ENCODE measurements around the gene KLHDC10. TPM values are rescaled to one million over a fixed set of nuclear protein-coding genes. Genes with fewer than 3 reads are reported as not detected.
A peak's percentile ranks its signal among the peaks of the same experiment; 100 is the strongest.

KLHDC10 gene
- total RNA-seq, 1 donor from 2014 or later, result 26.6 TPM

GRCh38 chr7:130037703-130038102 is 32.6 kb upstream of the KLHDC10 start:
- H3K27ac Mint-ChIP-seq, result no peak overlapping the region
- Histone ChIP-seq H2AFZ (replicated peaks) (no peak overlapping the region), H3K27ac (no peak overlapping the region), H3F3A (ENCODE audit: low read depth) (no peaks in the 10 kb centered on the region), H4K20me1 (ENCODE audit: low read depth) (no peaks in the 10 kb centered on the region), H3K27me3 (no peaks in the 10 kb centered on the region), H3K4me2 (no peak overlapping the region), H3K4me1 (no peaks in the 10 kb centered on the region), H3K4me3 (no peak overlapping the region), H3K36me3 (peaks cover 5% of the 10 kb centered on the region), H3K79me2 (ENCODE audit: low read depth) (no peaks in the 10 kb centered on the region), H3K9ac (no peak overlapping the region), H3K9me3 (ENCODE audit: low read depth) (no peaks in the 10 kb centered on the region)
- no peak overlapping the region for H3K4me3 Mint-ChIP-seq
- H3K27me3 Mint-ChIP-seq (ENCODE audit: insufficient read depth, low read depth), result no peaks in the 10 kb centered on the region
- DNase-seq (ENCODE audit: low spot score), result no peak
- H3K36me3 Mint-ChIP-seq, result peaks cover 16% of the 10 kb centered on the region
- H3K9me3 Mint-ChIP-seq, result no peaks in the 10 kb centered on the region
- H3K4me1 Mint-ChIP-seq, result no peaks in the 10 kb centered on the region
- TF ChIP-seq EZH2 (IDR thresholded peaks at IDR 0.05) (no peak), EZH2phosphoT487 (IDR thresholded peaks at IDR 0.05) (no peak)
- TF ChIP-seq, protein P1, sequence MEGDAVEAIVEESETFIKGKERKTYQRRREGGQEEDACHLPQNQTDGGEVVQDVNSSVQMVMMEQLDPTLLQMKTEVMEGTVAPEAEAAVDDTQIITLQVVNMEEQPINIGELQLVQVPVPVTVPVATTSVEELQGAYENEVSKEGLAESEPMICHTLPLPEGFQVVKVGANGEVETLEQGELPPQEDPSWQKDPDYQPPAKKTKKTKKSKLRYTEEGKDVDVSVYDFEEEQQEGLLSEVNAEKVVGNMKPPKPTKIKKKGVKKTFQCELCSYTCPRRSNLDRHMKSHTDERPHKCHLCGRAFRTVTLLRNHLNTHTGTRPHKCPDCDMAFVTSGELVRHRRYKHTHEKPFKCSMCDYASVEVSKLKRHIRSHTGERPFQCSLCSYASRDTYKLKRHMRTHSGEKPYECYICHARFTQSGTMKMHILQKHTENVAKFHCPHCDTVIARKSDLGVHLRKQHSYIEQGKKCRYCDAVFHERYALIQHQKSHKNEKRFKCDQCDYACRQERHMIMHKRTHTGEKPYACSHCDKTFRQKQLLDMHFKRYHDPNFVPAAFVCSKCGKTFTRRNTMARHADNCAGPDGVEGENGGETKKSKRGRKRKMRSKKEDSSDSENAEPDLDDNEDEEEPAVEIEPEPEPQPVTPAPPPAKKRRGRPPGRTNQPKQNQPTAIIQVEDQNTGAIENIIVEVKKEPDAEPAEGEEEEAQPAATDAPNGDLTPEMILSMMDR (IDR thresholded peaks at IDR 0.05), result peak; percentile 19

GRCh38 chr7:130040576-130040975 is 29.8 kb upstream of the KLHDC10 start:
- Mint-ChIP-seq H3K4me1 (no peaks in the 10 kb centered on the region), H3K36me3 (peaks cover 14% of the 10 kb centered on the region), H3K27me3 (ENCODE audit: insufficient read depth, low read depth) (no peaks in the 10 kb centered on the region), H3K9me3 (no peaks in the 10 kb centered on the region), H3K27ac (no peak overlapping the region), H3K4me3 (no peak overlapping the region)
- H3K79me2 ChIP-seq (ENCODE audit: low read depth), result no peaks in the 10 kb centered on the region
- H3K4me3 ChIP-seq, result no peak overlapping the region
- H3K27me3 ChIP-seq, result no peaks in the 10 kb centered on the region
- H3K9me3 ChIP-seq (ENCODE audit: low read depth), result no peaks in the 10 kb centered on the region
- TF ChIP-seq EZH2phosphoT487 (IDR thresholded peaks at IDR 0.05), result no peak
- TF ChIP-seq, protein P1 (IDR thresholded peaks at IDR 0.05), result no peak
- TF ChIP-seq EZH2 (IDR thresholded peaks at IDR 0.05), result no peak
- H4K20me1 ChIP-seq (ENCODE audit: low read depth), result peaks cover 3% of the 10 kb centered on the region
- H3K4me2 ChIP-seq, result no peak overlapping the region
- peaks cover 5% of the 10 kb centered on the region for H3K36me3 ChIP-seq
- H3K27ac ChIP-seq, result no peak overlapping the region
- no peak overlapping the region for H2AFZ ChIP-seq (replicated peaks)
- no peak for DNase-seq (ENCODE audit: low spot score)
- H3K4me1 ChIP-seq, result no peaks in the 10 kb centered on the region
- H3K9ac ChIP-seq, result no peak overlapping the region
- H3F3A ChIP-seq (ENCODE audit: low read depth), result no peaks in the 10 kb centered on the region

- Histone ChIP-seq H3K79me2 (ENCODE audit: low read depth) (peaks cover 30% of the 10 kb centered on the region), H3K9ac (no peak overlapping the region), H3K4me1 (peaks cover 8% of the 10 kb centered on the region), H4K20me1 (ENCODE audit: low read depth) (peaks cover 3% of the 10 kb centered on the region), H2AFZ (replicated peaks) (no peak overlapping the region), H3K27ac (no peak overlapping the region), H3K9me3 (ENCODE audit: low read depth) (no peaks in the 10 kb centered on the region), H3K36me3 (no peaks in the 10 kb centered on the region), H3K27me3 (no peaks in the 10 kb centered on the region), H3F3A (ENCODE audit: low read depth) (peaks cover 7% of the 10 kb centered on the region), H3K4me3 (no peak overlapping the region), H3K4me2 (no peak overlapping the region)
- peaks cover 4% of the 10 kb centered on the region for H3K27me3 Mint-ChIP-seq (ENCODE audit: insufficient read depth, low read depth)
- H3K27ac Mint-ChIP-seq, result no peak overlapping the region
- H3K4me1 Mint-ChIP-seq, result peaks cover 9% of the 10 kb centered on the region
- TF ChIP-seq, protein P1 (IDR thresholded peaks at IDR 0.05), result no peak
- TF ChIP-seq EZH2 (IDR thresholded peaks at IDR 0.05) (no peak), EZH2phosphoT487 (IDR thresholded peaks at IDR 0.05) (no peak)
- H3K4me3 Mint-ChIP-seq, result no peak overlapping the region
- no peak for DNase-seq (ENCODE audit: low spot score)
- H3K9me3 Mint-ChIP-seq, result no peaks in the 10 kb centered on the region
- peaks cover 6% of the 10 kb centered on the region for H3K36me3 Mint-ChIP-seq
These were observed 22.5 kb upstream of the KLHDC10 start for GRCh38 chr7:130047831-130048230.
